GM19043 (cell line): ENCODE data around the gene OR51E1.

Experiments
- ATAC-seq: cut with Tn5 transposase; IDR thresholded peaks from one replicate; pipeline ENCODE4 v1.9.1; 2021; ENCODE audit warnings: low read depth; ENCODE audit not compliant: unreplicated experiment

The OR51E1 gene

GRCh38 chr11:4643682-4644081 lies at the start of gene OR51E1:
OR51E1 (plus strand) TSS chr11:4643982; CDS start chr11:4652527, 8,545 bp downstream.
- no peak for ATAC-seq

GRCh38 chr11:4605057-4605456 lies 38.7 kb upstream of the OR51E1 start:
- no peak for ATAC-seq

- ATAC-seq, result no peak
Observed at GRCh38 chr11:4606231-4607015, 37.4 kb upstream of the OR51E1 start.

- no peak for ATAC-seq
Observed at GRCh38 chr11:4607096-4607495, 36.7 kb upstream of the OR51E1 start.

GRCh38 chr11:4607781-4608666 lies 35.8 kb upstream of the OR51E1 start, which contains the start of gene TRIM68:
TRIM68 (minus strand) TSS chr11:4608231; CDS start chr11:4605504, 2,727 bp downstream.
- ATAC-seq, result peak; percentile 99

- ATAC-seq, result no peak
Observed at GRCh38 chr11:4610258-4610935, 33.4 kb upstream of the OR51E1 start.

GRCh38 chr11:4611986-4612385 lies 31.8 kb upstream of the OR51E1 start:
- no peak for ATAC-seq

GRCh38 chr11:4615856-4616444 lies 27.8 kb upstream of the OR51E1 start:
- ATAC-seq, result no peak

GRCh38 chr11:4619514-4619913 lies 24.3 kb upstream of the OR51E1 start:
- no peak for ATAC-seq

GRCh38 chr11:4626207-4627099 lies 17.3 kb upstream of the OR51E1 start:
- no peak for ATAC-seq

- no peak for ATAC-seq
Observed at GRCh38 chr11:4636136-4636535, 7.6 kb upstream of the OR51E1 start.

GRCh38 chr11:4636962-4637661 lies 6.7 kb upstream of the OR51E1 start, which contains the start of gene OR51D1:
OR51D1 (plus strand) TSS chr11:4637477; CDS start chr11:4639791, 2,314 bp downstream.
- peak; percentile 86 for ATAC-seq

GRCh38 chr11:4637662-4638047 lies 6.1 kb upstream of the OR51E1 start:
- ATAC-seq, result no peak

GRCh38 chr11:4639931-4640330 lies 3.9 kb upstream of the OR51E1 start:
- no peak for ATAC-seq

GRCh38 chr11:4641501-4641900 lies 2.3 kb upstream of the OR51E1 start:
- no peak for ATAC-seq

GRCh38 chr11:4642043-4642442 lies 1.7 kb upstream of the OR51E1 start:
- ATAC-seq, result no peak

GRCh38 chr11:4643076-4643475 lies 706 bp upstream of the OR51E1 start:
- ATAC-seq, result no peak

GRCh38 chr11:4644233-4644632 lies 451 bp downstream of the OR51E1 start:
- no peak for ATAC-seq

GRCh38 chr11:4645974-4646373 lies 2.2 kb downstream of the OR51E1 start:
- ATAC-seq, result no peak
